ENCODE results near the gene PACSIN1.

- no peak for TF ChIP-seq CTCF (IDR thresholded peaks at IDR 0.05; ENCODE audit: low read depth, low read length)
- no peak for TF ChIP-seq EZH2phosphoT487 (IDR thresholded peaks at IDR 0.05; ENCODE audit: low read depth)
These were observed 14.7 kb upstream of the PACSIN1 start for GRCh38 chr6:34451192-34451591.
